Measurements from ENCODE around the gene C3orf52.

C3orf52 gene

GRCh38 chr3:112132088-112132487 lies 45.9 kb downstream of the C3orf52 start:
- in situ Hi-C loops (cut with MboI; ENCODE audit: low pct_unique_long_range_greater_than_20kb, low sequenced_read_pairs) = loop anchor here (25.0 kb wide), 1 partner anchor 380 kb away; no protein-coding TSS in a partner anchor
- DNase-seq = no peak

GRCh38 chr3:112132554-112132953 lies 46.4 kb downstream of the C3orf52 start:
- in situ Hi-C loops (cut with MboI; ENCODE audit: low pct_unique_long_range_greater_than_20kb, low sequenced_read_pairs) = loop anchor here (25.0 kb wide), 1 partner anchor 380 kb away; no protein-coding TSS in a partner anchor
- no peak for DNase-seq

GRCh38 chr3:112132975-112133448 lies 46.8 kb downstream of the C3orf52 start, which contains the start of gene GCSAM:
Gene GCSAM, minus strand, starts transcription at chr3:112133248. Its CDS starts 128 bp downstream, at chr3:112133120.
- in situ Hi-C loops (cut with MboI; ENCODE audit: low pct_unique_long_range_greater_than_20kb, low sequenced_read_pairs) = loop anchor here (25.0 kb wide), 1 partner anchor 379 kb away; no protein-coding TSS in a partner anchor
- peak; percentile 69 for DNase-seq

- in situ Hi-C loops (cut with MboI; ENCODE audit: low pct_unique_long_range_greater_than_20kb, low sequenced_read_pairs) = loop anchor here (25.0 kb wide), 1 partner anchor 379 kb away; no protein-coding TSS in a partner anchor
- no peak for DNase-seq
Measured at GRCh38 chr3:112133626-112134334, 47.6 kb downstream of the C3orf52 start.

- no peak for DNase-seq
- in situ Hi-C loops (cut with MboI; ENCODE audit: low pct_unique_long_range_greater_than_20kb, low sequenced_read_pairs) = loop anchor here (25.0 kb wide), 1 partner anchor 378 kb away; no protein-coding TSS in a partner anchor
Measured at GRCh38 chr3:112134335-112135124, 48.3 kb downstream of the C3orf52 start.

GRCh38 chr3:112136046-112136445 lies 49.9 kb downstream of the C3orf52 start:
- no peak for DNase-seq
- in situ Hi-C loops (cut with MboI; ENCODE audit: low pct_unique_long_range_greater_than_20kb, low sequenced_read_pairs) = loop anchor here (25.0 kb wide), 1 partner anchor 376 kb away; no protein-coding TSS in a partner anchor

GRCh38 chr3:112136959-112137693 lies 50.9 kb downstream of the C3orf52 start:
- peak; percentile 40 for DNase-seq
- in situ Hi-C loops (cut with MboI; ENCODE audit: low pct_unique_long_range_greater_than_20kb, low sequenced_read_pairs) = loop anchor here (25.0 kb wide), 1 partner anchor 375 kb away; no protein-coding TSS in a partner anchor

- in situ Hi-C loops (cut with MboI; ENCODE audit: low pct_unique_long_range_greater_than_20kb, low sequenced_read_pairs) = loop anchor here (25.0 kb wide), 1 partner anchor 375 kb away; no protein-coding TSS in a partner anchor
- no peak for DNase-seq
Measured at GRCh38 chr3:112137781-112138180, 51.6 kb downstream of the C3orf52 start.

GRCh38 chr3:112138219-112138969 lies 52.2 kb downstream of the C3orf52 start:
- DNase-seq = no peak
- in situ Hi-C loops (cut with MboI; ENCODE audit: low pct_unique_long_range_greater_than_20kb, low sequenced_read_pairs) = loop anchor here (25.0 kb wide), 1 partner anchor 374 kb away; no protein-coding TSS in a partner anchor

- in situ Hi-C loops (cut with MboI; ENCODE audit: low pct_unique_long_range_greater_than_20kb, low sequenced_read_pairs) = loop anchor here (25.0 kb wide), 1 partner anchor 372 kb away; no protein-coding TSS in a partner anchor
Measured at GRCh38 chr3:112140584-112140983, 54.4 kb downstream of the C3orf52 start.

GRCh38 chr3:112141293-112141692 lies 55.1 kb downstream of the C3orf52 start:
- DNase-seq = no peak
- in situ Hi-C loops (cut with MboI; ENCODE audit: low pct_unique_long_range_greater_than_20kb, low sequenced_read_pairs) = loop anchor here (25.0 kb wide), 1 partner anchor 371 kb away; no protein-coding TSS in a partner anchor

More at GRCh38 chr3:112140584-112140983, 54.4 kb downstream of the C3orf52 start:
- DNase-seq = no peak

- in situ Hi-C loops (cut with MboI; ENCODE audit: low pct_unique_long_range_greater_than_20kb, low sequenced_read_pairs) = loop anchor here (25.0 kb wide), 1 partner anchor 369 kb away; no protein-coding TSS in a partner anchor
- no peak for DNase-seq
Measured at GRCh38 chr3:112143251-112143650, 57.1 kb downstream of the C3orf52 start.

- DNase-seq = no peak
- in situ Hi-C loops (cut with MboI; ENCODE audit: low pct_unique_long_range_greater_than_20kb, low sequenced_read_pairs) = loop anchor here (25.0 kb wide), 1 partner anchor 369 kb away; no protein-coding TSS in a partner anchor
Measured at GRCh38 chr3:112143689-112144088, 57.5 kb downstream of the C3orf52 start.

- in situ Hi-C loops (cut with MboI; ENCODE audit: low pct_unique_long_range_greater_than_20kb, low sequenced_read_pairs) = loop anchor here (25.0 kb wide), 1 partner anchor 363 kb away; no protein-coding TSS in a partner anchor
- DNase-seq = no peak
Measured at GRCh38 chr3:112149136-112149535, 62.9 kb downstream of the C3orf52 start.

GRCh38 chr3:112167758-112168157 lies 81.6 kb downstream of the C3orf52 start:
- in situ Hi-C loops (cut with MboI; ENCODE audit: low pct_unique_long_range_greater_than_20kb, low sequenced_read_pairs) = no loop called here
- DNase-seq = no peak

All from KBM-7 (cell line).